HS-27A (cell line): ENCODE results near the gene PTPRG.

Source experiments
- DNase-seq: peaks from one replicate; pipeline ENCODE4 v3.0.0-alpha.2; 2012; ENCODE audit warnings: low read depth, missing footprints

The PTPRG gene

DNA sequence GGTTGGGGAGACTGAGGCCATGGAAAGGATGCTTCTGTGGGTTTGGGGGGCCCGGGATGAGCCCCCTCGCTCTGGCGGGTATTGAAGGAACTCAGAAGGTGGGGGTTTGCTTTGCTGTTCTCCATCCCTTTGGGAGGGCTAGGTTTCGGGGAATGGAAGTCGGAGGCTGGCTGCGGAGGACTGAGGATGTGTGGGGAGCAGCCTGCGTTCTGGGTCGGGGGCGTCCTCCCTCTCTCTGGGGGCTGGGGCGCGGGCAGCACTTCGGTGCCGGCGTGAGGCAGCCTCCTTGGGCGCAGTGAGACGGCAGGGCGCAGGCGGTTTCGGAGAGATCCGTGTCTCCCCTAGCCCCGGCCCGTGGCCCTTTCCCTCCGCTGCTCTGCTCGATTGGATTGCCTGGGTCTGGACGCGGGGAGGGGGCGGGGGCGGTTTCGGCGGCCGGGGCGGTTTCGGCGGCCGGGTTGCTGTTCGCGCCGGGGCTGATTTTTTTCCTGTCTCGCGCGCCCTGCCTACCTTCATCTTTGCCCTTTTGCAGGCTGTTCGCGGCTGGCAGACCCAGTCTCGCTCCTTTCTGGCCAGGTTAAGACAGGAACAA is 1.4 kb downstream of the PTPRG start:
- no peak for DNase-seq

DNA sequence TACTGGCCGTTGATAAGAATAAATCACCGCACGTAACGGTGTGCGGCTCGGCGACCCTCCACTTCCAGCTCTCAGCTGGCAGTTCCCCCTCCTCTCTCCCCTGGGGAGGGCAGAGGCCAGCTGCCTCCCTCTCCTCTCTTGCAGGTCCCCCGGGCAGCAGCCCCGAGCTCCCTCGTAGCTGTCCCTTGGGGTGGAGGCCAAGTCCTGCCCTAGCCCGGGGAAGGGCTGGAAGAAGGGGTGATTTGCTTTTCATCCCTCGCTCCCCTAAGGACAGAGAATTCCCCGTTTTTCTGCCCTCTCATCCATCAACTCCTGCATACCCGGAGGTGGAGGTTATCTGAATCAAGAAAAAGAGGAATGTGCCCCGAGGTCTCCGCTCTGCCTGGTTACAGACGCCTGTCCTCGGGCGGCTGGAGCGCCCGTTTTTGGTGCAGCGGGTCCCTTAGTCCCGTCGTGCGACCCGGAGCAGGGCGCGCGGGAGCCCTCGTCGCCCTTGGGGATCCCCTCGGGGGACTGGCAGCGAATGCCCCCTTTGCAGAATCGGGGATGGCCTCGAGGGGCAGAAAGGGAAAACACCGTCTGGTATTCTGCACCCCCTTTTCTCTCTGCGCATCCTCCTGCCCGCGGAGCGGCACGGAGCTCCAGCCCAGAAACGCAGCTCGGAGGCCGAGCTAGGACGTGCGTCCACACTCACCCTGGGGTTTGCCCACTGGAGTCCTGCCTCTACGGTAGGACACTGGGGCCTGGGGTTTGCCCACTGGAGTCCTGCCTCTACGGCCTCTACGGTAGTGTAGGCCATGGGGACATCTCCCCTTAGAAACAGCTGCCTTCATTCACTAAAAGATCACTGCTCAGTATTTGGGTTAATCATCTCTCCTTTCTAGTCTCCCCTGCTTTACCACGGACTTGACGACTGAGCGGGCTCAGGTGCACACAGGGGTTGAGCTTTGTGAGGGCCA is 2.2 kb downstream of the PTPRG start:
- no peak for DNase-seq

DNA sequence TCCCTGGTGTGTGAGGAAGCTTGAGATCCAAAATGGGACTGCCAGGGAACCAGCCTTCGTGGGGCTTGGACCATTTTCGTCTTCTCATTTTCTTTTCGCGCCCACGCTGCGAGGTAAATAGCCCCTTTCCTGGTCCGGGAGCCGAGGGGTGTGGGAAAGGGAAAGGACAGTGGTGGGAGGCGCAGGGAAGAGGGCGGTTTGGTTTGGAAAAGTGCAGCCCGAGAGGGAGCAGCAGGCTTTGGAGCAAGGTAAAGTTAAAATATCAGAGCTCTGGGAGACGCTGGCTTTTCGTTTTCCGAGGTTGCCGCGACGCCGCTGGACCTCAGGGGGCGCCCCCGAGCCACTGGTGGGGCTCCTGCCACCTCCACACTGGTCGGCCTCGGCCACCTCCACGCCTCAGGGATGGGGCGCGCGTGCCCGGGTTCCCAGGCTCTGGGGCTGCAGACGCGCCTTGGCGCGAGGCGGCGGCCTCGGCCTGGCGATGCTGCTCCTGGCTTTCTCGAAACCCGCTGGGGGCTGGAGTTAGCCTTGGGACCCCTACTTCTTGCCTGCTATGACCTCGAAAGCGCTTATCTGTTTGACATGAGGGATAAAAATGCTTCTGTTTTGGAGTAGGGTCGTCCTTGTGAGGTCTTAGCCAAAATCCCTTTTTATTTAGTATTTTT is 3.2 kb downstream of the PTPRG start:
- DNase-seq: no peak

DNA sequence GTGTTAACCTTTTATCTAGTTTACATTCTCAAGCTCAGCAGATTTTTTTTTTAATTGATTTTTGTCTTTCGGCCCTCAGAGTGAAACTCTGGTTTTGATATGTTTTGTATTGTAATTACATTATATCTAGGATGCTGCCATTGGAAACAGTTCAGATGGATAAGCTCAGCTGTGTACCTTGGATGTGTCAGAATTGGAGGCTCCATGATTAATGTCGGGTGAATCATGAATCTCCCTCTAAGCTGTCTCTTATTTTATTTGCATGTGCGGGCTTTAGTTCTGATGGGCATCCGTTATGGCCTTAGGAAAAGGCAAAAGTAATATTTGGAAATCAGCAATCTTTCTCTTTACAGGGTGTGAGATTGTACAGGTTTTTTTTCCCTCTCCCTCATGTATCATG is 4.2 kb downstream of the PTPRG start:
- no peak for DNase-seq

DNA sequence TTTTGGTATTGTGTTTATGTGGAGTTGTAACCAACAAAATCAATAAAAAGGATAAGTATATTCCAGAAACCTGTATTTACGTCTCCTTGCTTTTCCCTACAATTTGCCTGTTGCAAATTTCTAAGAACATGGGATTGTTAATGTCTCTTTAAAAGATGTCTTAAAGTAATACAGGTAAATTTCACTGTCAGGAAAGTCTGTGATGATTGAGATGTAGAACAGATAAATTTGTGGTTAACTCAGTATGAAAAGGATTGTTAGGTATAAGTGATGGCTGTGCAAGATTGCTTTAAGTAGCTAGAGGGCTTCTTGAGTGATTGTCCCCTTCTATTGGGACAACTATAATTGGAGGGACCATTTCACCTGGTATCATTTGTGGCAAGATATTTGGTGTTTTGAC is 6.8 kb downstream of the PTPRG start:
- no peak for DNase-seq

DNA sequence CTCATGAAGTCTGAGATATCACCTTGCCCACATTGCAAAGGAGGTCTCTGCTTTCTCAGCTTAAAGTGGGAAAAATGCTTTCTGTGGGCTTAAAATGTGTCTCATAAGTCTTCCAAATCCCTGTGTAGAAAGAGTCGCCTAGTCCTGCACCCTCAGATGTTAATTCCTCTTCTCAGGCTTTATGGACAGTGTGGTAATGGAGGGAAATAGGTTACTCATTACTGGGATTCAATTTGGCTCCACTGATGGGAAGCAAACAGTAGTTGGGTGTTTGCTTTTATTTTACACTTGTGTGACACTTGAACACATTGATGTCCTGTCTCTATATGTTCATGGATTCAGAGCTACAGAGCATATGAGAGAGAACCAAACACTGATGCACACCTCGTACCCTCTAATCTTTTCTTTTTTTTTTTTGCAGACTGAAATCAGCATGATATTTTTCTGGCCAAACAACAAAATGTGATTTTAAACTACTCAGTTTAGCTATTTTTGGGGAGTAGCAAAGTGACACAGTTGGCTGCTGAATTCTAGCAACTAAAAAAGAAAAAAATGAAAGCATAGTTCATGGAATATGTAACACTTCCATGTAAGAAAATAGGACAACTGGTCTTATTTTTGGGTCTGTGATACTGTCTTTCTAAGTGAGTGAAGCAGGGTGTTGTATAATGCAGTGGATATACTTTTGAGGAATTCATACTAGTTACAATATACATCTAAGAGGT is 8.6 kb downstream of the PTPRG start:
- no peak for DNase-seq

DNA sequence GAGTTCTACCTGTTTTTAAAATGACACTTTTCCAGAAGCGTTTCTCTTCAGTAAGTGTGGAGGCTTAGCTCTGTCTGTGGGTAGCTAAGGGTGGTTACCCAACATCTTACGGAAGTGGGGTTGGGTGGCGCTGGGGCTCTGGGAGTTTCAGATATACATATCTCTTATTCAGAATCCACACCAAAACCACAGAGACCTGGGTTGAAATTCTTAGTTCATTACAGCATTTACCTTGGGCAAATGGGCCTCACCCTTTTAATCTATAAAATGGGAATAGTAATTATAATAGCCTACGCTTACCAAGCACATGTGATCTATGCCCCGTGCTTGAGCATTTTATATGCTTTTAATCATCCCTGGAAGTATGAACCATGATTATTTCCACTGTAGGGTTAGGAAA is 9.4 kb downstream of the PTPRG start:
- no peak for DNase-seq

DNA sequence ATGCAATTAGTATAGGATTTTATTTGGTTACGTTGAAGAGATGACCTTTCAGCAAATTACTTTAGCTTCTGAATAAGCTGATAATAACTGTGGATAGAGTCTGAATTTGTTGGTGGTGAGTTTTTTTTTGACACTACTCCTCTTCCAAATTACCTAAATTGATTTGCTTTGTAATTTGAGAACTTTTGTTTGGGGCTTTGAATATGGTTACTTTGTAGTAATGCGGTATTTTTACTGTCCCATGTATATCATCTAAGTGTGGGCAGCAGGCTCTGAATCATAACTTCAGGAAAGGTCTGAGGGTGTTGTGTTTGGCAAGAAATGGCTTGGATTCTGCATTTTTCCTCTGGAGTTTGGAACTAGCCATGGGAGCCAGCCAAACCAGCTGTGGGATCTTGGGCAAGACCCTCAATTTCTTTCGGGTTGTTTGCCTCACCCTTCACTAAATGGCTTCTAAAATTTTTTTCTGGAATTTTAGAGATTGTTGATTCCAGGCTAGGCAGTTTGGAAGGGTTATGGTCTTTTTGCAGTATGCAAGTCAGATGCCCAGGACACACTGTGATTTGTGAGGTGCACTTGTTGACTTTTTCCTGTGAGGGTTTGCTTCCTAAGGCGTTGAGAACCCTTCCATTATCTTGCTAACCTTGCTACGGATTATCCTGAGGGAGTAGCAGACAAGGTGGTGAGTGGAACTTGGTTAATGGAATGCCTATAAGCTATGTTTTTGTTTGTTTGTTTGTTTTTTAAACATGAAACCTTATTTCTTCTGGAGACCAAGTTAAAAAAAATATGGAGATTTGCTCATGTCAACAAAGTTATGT is 10.4 kb downstream of the PTPRG start:
- DNase-seq: peak; percentile 68

DNA sequence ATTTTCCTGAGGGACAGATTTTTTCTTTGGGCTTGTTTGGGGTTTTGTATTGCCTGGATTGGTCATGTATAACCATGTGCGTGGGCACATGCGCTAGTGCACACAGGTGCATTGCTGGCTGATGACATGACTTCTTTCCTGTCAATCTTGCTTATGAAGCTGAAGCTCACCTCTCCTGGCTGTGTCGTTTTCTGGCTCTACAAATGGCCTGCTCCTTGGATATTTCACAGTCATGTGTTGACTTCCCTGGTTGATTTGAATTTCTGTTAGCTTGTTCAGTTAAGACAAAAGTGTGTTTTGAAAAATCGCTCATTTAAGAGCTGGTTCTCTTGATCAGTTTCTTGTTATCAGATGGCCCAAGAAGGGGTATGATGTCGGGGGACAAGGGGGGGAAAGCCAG is 11.5 kb downstream of the PTPRG start:
- no peak for DNase-seq

DNA sequence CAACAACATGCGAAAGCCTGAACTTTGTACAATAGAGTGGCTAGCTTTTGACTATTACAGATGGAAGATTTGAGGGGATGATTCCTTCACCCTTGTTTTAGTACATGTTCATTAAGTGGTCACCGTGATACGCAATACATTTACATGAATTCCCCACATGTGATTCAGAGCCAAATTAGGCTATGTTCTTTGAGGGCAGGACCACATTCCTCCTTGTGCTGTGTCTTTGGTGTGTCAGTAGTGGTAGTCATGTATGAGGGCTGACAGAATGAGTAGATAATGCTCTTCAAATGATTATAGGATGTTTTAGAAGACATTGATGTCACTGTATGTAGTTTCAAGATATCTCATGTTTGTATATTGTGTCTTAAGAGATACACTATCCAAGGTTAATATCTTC is 12.1 kb downstream of the PTPRG start:
- no peak for DNase-seq

DNA sequence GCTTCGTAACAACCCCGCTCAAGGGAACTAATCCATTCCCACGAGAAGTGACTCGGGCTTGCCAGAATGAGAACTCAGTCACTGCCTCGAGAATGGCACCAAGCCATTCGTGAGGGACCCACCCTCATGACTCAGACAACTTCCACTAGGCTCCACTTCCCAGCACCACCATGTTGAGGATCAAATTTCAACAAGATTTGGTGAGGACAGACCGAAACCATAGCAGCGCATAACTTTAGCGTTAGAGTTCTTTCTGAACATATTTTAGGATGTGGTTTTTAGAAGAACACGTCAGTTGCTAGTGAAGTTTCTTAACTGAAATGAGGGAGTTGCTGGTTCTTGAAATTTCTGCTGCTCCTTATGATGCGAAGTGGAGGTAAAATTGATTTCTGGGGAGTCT is 13.5 kb downstream of the PTPRG start:
- peak; percentile 100 for DNase-seq

DNA sequence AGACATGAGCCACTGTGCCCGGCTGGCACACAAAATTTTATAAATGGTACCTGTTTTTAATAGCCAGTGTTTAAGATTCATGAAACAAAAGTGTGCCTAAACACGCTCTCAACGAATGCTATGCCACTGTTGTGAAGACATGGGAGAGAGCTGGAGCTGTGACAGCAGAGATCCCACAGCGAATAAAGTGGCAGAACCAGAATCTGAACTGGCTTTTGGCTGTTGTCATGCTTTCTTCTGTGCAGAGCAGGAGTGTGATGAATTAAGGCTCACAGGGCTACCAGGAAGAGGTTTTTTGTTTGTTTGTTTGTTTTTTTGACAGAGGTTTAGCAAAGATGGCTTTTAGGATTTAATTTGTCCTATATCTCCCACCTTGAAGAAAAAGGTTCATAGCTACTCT is 14.5 kb downstream of the PTPRG start:
- DNase-seq: no peak

DNA sequence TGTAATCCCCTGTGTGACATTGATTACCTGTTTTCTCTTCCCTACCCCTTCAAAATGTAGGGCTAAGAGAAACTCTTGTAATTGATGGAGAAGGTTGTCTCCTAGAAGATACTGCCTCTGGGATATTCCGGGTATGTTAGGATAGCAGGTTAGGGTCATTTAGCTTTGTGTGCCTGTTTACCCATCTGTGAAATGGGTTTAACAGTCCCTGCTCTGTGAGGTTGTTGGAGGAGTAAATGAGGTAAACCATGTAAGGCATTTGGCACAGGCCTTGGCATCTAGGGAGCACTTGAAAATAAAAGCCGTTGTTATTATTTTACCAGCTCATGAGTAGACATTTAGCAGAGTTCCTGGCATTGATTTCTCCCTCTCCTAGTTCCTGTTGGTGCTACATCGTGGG is 16.4 kb downstream of the PTPRG start:
- no peak for DNase-seq

DNA sequence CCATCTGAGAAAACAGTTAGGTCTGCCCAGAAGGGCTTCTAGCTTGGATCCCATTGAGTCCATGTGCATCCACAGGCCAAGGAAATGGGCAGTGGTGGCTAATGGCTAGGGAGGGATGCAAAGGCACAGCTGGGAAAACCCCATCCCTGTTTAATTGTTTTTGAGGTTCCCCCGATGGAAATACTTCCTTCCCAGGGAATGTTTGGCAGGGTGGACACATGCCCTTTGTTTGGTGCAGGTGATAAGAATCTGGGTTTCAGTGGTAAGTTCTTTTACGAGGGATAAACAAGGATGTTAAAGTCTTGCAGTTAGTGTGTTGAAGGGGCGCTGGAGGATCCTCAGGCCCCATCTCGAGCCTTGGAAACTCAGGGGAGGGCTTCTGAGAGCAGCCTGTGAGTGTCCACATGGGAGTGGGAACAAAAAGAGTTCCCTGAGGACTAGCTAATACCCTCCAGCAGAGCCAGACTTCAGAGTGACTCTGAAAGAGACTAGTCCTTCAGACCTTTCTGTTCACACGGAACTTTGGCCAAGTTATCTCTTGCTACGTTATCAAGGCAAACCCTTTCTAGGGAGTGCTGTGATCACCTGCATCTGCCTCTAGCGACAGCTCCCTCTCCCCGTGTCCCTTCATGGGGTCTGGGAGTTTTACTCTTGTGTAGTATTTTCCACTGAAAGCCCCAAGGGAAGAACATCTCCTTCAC is 17.4 kb downstream of the PTPRG start:
- DNase-seq: no peak

DNA sequence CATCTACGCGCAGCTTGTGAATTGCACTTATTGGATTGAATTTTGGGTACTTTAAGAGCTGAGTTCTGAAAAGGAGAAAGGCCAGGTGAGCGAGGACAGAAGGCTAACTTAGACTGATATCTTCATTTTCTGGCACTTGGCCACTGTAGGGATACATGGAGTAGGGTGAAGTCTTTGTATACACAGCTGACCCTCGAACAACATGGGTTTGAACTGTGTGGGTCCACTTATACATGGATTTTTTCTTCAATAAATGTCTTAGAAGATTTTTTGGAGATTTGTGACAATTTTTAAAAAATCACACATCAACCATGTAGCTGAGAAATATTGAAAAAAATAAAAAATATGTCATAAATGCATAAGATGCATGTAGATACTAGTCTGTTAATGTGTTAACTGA is 18.3 kb downstream of the PTPRG start:
- no peak for DNase-seq

DNA sequence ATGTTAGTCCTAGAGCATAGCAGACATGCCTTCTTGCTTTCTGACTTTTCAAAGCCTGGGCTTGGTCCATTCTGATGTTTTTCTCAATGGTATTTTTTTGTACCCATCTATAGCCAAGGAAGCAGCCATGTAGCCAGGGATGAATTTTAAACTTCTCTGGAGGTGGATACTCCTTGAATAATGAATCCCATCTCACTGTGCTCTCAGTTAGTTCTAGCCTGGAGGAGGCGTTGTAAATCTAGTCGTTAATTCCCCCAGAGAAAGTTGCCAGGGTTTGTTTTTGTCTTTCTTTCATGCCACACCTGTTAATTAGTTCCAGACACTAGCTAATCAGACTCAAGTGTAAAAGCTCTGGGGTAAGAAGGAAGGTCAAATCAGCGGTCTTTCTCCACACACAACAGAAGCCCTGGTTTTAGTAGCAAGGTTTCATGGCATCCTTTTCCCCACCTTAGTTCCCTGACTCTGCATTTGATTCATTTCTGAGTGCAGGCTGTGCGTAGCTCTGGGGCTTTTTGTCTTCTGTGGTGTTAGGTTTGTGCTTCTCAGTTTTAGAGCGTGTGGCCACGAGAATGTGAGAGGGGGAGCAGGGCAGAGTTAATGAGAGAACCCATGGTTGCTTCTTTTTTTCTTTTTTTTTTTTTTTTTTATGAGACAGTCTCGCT is 19.7 kb downstream of the PTPRG start:
- no peak for DNase-seq

DNA sequence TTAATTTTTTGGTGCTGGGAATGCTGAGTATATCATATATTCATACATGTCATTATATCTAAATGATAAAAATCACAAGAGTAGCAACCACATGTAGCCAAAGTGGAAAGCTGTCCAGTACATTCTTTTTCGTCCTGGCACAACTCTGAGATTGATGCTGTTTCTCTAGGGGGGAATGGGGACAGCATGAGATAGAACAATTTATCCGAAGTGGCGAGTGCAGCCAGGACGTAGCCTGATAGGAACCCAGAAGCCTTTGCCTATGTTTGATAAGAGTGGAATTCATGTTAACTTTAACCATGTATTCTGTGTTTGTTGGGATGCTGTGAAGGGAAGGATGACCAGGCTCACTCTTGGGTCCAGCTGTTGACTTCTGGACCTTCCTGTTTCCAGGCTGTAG is 20.9 kb downstream of the PTPRG start:
- DNase-seq: no peak

DNA sequence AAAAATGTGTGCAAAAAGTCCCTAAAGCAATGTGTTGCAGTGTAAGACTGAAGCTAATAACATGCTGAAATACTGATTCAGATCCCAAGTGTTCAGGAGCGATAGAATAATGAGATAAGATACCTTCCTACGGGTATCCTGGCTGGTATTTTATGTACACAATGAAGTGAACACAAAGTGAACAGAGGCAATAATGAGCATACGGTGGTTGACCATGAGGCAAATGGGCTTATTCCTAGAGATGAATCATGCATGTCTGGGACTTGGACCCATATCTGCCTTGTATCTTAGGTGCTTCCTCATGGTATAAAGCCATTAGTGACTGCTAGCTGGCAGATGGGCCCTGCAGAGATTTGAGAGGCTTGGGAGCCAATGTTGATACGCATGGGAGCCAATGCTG is 21.5 kb downstream of the PTPRG start:
- no peak for DNase-seq

DNA sequence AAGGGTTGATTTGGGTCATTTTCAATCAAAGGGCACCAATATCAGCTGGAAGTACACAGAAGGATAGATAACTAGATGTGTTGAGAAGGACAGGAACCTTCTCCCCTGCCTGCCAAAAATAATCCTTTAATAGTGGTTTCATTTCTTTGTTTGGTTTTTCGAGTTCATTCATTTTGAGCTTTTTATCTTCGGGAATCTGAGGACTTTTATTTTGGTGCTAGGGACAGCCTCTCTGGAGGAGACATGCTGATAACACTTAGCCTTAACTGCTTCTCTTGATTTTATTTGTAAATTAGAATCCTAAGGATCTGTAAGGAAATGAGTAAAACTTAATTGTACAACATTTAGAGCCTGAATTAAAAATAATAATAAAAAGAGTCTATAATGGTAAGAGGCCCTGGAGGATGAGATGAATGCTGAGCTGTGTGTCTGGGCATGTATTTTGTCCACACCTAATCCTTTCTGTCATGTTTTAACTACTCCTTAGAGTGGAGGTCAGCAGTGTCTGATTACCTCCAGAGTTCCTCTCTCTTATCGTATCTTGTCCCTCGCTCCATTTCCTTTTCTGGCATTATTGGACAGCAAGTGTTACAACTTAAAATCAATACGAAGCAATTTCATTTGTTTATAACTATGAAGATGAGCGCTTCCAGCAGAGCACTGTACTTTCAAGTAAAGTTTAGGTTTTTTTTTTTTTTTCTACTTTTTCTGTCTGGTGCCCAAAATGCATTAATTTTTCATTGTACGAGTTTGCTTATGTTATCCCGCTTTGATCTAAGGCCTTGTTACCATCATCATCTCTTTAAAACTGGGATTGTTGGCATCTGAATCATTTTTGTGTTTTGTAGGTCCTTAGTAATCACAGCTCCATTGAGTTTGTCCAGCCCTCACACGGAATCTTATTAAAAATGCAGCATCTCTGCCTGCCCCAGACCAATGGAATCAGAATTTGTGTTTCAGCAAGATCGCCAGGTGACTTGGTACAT is 22.8 kb downstream of the PTPRG start:
- DNase-seq: no peak
